ENCODE measurements around the gene FAM110D.

Gene FAM110D

GRCh38 chr1:26190373-26190987 lies 31.6 kb downstream of the FAM110D start, which contains the start of gene CATSPER4:
TSS of gene CATSPER4 (plus strand) at chr1:26190602. CDS start at chr1:26190628, 26 bp downstream.
- DNase-seq: no peak

- DNase-seq: no peak
Measured at GRCh38 chr1:26191739-26192138, 32.9 kb downstream of the FAM110D start.

DNA sequence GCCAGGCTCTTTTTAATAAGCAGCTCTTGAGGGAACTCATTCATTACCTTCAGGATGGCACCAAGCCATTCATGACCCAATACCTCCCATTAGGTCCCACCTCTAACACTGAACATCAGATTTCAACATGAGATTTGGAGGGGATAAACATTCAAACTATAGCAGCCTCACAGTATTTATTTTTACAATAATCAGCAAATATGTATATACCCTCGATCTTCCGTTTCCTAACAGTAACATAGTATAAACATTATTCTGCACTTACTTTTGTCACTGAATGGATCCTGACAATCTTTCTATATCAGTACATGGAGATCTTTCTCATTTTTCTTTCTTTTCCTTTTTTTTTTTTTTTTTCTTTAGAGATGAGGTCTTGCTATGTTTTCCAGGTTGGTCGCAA lies 36.9 kb downstream of the FAM110D start:
- no peak for DNase-seq

- DNase-seq: no peak
Measured at GRCh38 chr1:26197301-26197700, 38.4 kb downstream of the FAM110D start.

GRCh38 chr1:26197813-26198212 lies 38.9 kb downstream of the FAM110D start:
- DNase-seq: no peak

GRCh38 chr1:26200413-26200812 lies 41.5 kb downstream of the FAM110D start:
- DNase-seq: no peak

DNA sequence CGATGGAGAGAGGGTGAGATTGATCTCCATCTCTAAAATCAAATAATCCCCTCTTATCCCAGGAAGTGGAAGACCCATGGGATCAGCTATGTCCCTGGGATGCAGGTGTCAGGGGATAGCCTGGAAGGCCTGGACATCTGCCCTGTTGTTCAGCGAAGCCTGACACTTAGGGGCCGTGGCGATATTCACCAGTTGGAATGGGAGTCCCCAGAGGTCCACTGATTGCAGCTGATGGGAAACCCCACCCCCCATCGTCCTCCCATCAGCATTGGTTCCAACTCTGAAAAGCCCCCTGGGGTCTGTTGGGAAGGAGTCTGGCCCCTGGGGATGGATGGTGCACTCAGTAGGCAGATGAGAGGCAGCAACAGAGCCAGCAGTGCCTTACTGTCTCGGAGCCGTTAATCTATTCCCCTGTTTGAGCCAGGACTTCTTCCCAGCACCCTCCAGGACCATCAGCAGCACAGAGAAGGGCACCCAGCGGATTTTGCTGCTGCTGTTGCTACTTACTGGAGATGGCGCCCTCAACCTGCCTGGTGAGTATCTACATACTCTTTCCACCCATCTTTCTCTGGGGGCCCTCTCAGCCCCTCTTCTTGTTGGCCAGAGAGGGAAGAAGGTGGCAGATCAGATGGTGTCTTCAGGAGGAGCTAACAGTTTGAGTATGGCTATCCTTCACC lies 44.9 kb downstream of the FAM110D start:
- DNase-seq: no peak

- no peak for DNase-seq
Measured at GRCh38 chr1:26210147-26210870, 51.4 kb downstream of the FAM110D start.

- DNase-seq: no peak
Measured at GRCh38 chr1:26212726-26213125, 53.8 kb downstream of the FAM110D start.

- DNase-seq: no peak
Measured at GRCh38 chr1:26213335-26213905, 54.5 kb downstream of the FAM110D start.
